ENCODE results near the gene LPCAT1.

The LPCAT1 gene

DNA sequence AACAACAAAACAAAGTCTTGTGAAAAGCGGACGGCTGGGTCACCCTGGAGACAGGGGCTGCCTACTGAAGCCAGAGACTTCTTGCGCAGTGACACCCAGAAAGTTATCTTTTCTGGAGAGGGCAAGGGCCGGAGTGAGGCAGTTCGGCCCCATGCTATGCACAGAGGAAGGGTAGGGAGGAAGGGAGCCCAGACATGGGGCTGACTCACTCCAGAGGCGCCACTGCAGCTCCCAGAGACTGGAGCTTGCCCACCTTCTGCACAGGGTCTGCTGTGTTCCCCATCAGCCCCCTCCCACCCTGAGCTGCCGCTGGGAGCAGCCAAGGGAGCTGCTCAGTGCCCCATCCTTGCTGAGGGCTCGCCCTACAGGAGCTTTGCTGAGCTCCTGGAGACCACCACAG, 91.9 kb downstream of the LPCAT1 start:
- Histone ChIP-seq H3K4me1 (ENCODE audit: insufficient read depth, low read length, poor library complexity, severe bottlenecking) (no peaks in the 10 kb centered on the region), H3F3A (ENCODE audit: low read depth) (no peaks in the 10 kb centered on the region), H3K79me2 (ENCODE audit: insufficient read depth, low read length) (no peaks in the 10 kb centered on the region), H3K36me3 (ENCODE audit: insufficient read depth, low read length) (no peaks in the 10 kb centered on the region), H3K4me2 (ENCODE audit: low read depth, low read length, poor library complexity, severe bottlenecking) (no peak overlapping the region), H4K20me1 (ENCODE audit: insufficient read depth, low read length, poor library complexity, severe bottlenecking) (no peaks in the 10 kb centered on the region), H3K4me3 (ENCODE audit: low read length, poor library complexity, severe bottlenecking) (no peak overlapping the region), H2AFZ (ENCODE audit: low read length) (no peak overlapping the region), H3K9ac (ENCODE audit: low read depth, low read length, poor library complexity, severe bottlenecking) (no peak overlapping the region), H3K9me2 (replicated peaks; ENCODE audit: low read depth, low read length) (no peaks in the 10 kb centered on the region), H3K27me3 (ENCODE audit: insufficient read depth, low read length, poor library complexity, severe bottlenecking) (no peaks in the 10 kb centered on the region), H3K9me3 (ENCODE audit: insufficient read depth, low read depth, low read length) (peaks cover 20% of the 10 kb centered on the region; the same call in 1 of the 2 replicates)
- TF ChIP-seq, protein P1, sequence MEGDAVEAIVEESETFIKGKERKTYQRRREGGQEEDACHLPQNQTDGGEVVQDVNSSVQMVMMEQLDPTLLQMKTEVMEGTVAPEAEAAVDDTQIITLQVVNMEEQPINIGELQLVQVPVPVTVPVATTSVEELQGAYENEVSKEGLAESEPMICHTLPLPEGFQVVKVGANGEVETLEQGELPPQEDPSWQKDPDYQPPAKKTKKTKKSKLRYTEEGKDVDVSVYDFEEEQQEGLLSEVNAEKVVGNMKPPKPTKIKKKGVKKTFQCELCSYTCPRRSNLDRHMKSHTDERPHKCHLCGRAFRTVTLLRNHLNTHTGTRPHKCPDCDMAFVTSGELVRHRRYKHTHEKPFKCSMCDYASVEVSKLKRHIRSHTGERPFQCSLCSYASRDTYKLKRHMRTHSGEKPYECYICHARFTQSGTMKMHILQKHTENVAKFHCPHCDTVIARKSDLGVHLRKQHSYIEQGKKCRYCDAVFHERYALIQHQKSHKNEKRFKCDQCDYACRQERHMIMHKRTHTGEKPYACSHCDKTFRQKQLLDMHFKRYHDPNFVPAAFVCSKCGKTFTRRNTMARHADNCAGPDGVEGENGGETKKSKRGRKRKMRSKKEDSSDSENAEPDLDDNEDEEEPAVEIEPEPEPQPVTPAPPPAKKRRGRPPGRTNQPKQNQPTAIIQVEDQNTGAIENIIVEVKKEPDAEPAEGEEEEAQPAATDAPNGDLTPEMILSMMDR (conservative IDR thresholded peaks at IDR 0.05; ENCODE audit: low read length), result no peak
- no peak for TF ChIP-seq EZH2phosphoT487 (IDR thresholded peaks at IDR 0.05; ENCODE audit: borderline replicate concordance)

DNA sequence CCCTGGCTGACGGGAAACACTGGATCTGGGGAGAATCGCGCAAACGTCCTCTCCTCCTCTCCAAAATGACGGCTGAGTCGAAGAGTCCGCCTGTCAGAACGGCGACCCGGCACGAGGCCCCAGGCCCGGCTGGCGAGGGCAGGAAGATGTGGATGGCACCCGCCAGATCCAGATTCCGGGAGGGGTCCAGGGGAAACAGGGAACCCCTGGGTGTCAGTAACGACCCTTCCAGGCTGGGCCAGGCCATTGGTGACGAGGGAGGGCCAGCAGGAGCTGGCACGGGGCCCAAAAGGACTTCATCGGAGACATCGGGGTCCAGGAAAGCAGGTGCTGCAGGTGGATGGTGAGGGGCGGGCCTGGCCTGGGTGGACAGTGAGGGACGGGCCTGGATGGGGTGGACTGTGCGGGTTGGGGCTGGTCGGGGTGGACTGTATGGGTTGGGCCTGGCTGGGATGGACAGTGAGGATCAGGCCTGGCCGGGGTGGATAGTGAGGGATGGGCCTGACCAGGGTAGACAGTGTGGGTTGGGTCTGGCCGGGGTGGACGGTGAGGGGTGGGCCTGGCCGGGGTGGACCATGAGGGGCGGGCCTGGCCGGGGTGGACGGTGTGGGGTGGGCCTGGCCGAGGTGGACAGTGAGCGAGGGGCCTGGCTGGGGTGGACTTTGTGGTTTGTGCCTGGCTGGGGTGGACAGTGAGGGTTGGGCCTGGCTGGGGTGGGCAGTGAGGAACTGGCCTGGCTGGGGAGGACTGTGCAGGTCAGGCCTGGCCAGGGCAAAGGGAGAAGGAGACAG, 92.5 kb downstream of the LPCAT1 start:
- Histone ChIP-seq H2AFZ (ENCODE audit: low read length) (no peak overlapping the region), H3K36me3 (ENCODE audit: insufficient read depth, low read length) (no peaks in the 10 kb centered on the region), H3K79me2 (ENCODE audit: insufficient read depth, low read length) (no peaks in the 10 kb centered on the region), H3K9me2 (replicated peaks; ENCODE audit: low read depth, low read length) (no peaks in the 10 kb centered on the region), H3K27me3 (ENCODE audit: insufficient read depth, low read length, poor library complexity, severe bottlenecking) (no peaks in the 10 kb centered on the region), H3K4me3 (ENCODE audit: low read length, poor library complexity, severe bottlenecking) (no peak overlapping the region), H3K9me3 (ENCODE audit: insufficient read depth, low read depth, low read length) (peaks cover 20% of the 10 kb centered on the region; the same call in 1 of the 2 replicates), H4K20me1 (ENCODE audit: insufficient read depth, low read length, poor library complexity, severe bottlenecking) (no peaks in the 10 kb centered on the region), H3F3A (ENCODE audit: low read depth) (no peaks in the 10 kb centered on the region), H3K4me1 (ENCODE audit: insufficient read depth, low read length, poor library complexity, severe bottlenecking) (no peaks in the 10 kb centered on the region), H3K4me2 (ENCODE audit: low read depth, low read length, poor library complexity, severe bottlenecking) (no peak overlapping the region), H3K9ac (ENCODE audit: low read depth, low read length, poor library complexity, severe bottlenecking) (no peak overlapping the region)
- TF ChIP-seq, protein P1 (conservative IDR thresholded peaks at IDR 0.05; ENCODE audit: low read length), result no peak
- TF ChIP-seq EZH2phosphoT487 (IDR thresholded peaks at IDR 0.05; ENCODE audit: borderline replicate concordance), result no peak

DNA sequence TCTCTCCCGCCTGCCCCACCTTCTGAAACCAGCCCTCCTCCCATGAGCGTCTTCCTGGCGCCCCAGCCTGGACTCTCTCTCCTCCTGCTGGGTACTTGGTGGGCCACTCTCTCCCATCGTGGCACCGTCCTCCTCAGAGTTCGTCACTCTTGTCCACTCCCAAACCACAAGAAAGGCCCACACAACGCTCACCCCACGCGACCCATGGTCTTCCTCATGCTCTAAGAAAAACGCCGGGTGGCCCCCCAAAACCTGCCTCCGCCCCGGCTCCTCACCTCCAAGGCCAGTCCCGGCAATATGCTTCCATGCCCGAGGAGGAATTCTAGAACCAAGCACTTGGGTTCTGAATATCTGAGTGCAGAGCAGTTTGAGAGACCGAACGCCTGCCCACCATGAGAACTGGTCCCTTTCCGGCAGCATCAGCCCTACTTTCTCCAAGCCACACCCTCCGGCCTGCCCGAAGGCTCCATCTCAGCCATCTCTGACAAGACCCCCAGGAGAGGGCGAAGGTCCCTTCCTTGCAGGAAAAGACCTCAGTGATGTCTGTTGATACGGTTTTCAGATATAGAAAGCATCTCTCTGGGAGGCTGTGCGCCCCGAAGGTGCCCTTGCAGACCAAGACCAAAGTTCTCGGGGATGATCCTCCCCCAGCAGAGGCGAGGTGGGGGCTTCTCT, 93.5 kb downstream of the LPCAT1 start:
- Histone ChIP-seq H3K4me3 (ENCODE audit: low read length, poor library complexity, severe bottlenecking) (no peak overlapping the region), H3K79me2 (ENCODE audit: insufficient read depth, low read length) (no peaks in the 10 kb centered on the region), H2AFZ (ENCODE audit: low read length) (no peak overlapping the region), H3K4me2 (ENCODE audit: low read depth, low read length, poor library complexity, severe bottlenecking) (no peak overlapping the region), H3F3A (ENCODE audit: low read depth) (no peaks in the 10 kb centered on the region), H4K20me1 (ENCODE audit: insufficient read depth, low read length, poor library complexity, severe bottlenecking) (no peaks in the 10 kb centered on the region), H3K27me3 (ENCODE audit: insufficient read depth, low read length, poor library complexity, severe bottlenecking) (no peaks in the 10 kb centered on the region), H3K9ac (ENCODE audit: low read depth, low read length, poor library complexity, severe bottlenecking) (no peak overlapping the region), H3K9me2 (replicated peaks; ENCODE audit: low read depth, low read length) (no peaks in the 10 kb centered on the region), H3K4me1 (ENCODE audit: insufficient read depth, low read length, poor library complexity, severe bottlenecking) (no peaks in the 10 kb centered on the region), H3K36me3 (ENCODE audit: insufficient read depth, low read length) (no peaks in the 10 kb centered on the region), H3K9me3 (ENCODE audit: insufficient read depth, low read depth, low read length) (peaks cover 20% of the 10 kb centered on the region; the same call in 1 of the 2 replicates)
- TF ChIP-seq EZH2phosphoT487 (IDR thresholded peaks at IDR 0.05; ENCODE audit: borderline replicate concordance), result no peak
- TF ChIP-seq, protein P1 (conservative IDR thresholded peaks at IDR 0.05; ENCODE audit: low read length), result no peak

Measured in Loucy (cell line).